Transverse colon (tissue), 4 donors: Measurements from ENCODE around the gene CCDC71.

Experiments
- CTCF ChIP-seq, 5 experiments: fragments of 200-600 bp in 3 of 5; fragments of 450-650 bp in 2 of 5; sonication (generic) in 3 of 5; IDR thresholded peaks; 1 replicate in 2 of 5; 2 replicates in 3 of 5; pipeline ENCODE4 v1.5.1; 2016 to 2017; ENCODE audit warnings: antibody characterized with exemption in 5 of 5, inconsistent platforms in 3 of 5, mild to moderate bottlenecking in 2 of 5, moderate library complexity in 1 of 5
- POLR2AphosphoS5 ChIP-seq, 3 donors: sonication (generic); formaldehyde crosslinking; IDR thresholded peaks; one replicate each; pipeline ENCODE4 v1.6.1; 2016; ENCODE audit warnings: antibody characterized with exemption in 3 of 3

GRCh38 chr3:49164983-49165720 is 979 bp downstream of the CCDC71 start:
- TF ChIP-seq POLR2AphosphoS5 (IDR thresholded peaks at IDR 0.05) (no peak), CTCF (IDR thresholded peaks at IDR 0.05) (no peak)
